ENCODE results near the gene ABLIM2.

Gene ABLIM2

DNA sequence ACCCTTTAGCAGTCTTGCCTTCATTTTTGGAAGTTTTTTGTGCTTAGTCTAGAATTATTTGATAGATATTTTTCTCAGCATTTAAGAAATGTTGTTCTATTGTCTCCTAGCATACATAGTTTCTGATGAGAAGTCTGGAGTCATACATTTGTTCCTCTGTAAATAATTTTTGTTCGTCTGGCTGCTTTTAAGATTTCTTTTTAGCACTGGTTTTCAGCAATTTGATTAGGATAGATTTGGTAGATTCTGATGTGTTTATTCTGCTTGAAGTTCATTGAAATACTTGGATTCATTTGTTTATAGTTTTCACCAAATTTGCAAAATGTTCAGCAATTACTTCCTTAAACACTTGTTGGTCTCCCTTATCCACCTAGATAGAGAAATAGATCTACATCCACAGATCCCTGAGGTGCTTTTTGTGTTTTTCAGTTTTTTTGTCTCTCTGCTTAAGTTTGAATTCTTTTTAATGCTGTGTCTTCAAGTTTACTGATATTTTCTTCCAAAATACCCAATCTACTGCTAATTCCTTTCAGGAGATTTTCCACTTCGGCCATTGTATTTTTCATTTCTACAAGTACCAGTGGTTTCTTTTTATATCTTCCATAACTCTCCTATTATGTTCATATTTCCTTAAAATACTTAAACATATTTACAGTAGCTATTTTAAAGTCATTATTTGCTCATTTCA lies 64.9 kb downstream of the ABLIM2 start:
- no peaks in the 10 kb centered on the region for H3K4me1 ChIP-seq
- no peak overlapping the region for H3K4me3 ChIP-seq
- no peaks in the 10 kb centered on the region for H3K27me3 ChIP-seq (ENCODE audit: low read depth)
- no peaks in the 10 kb centered on the region for H3K36me3 ChIP-seq (replicated peaks)
- in situ Hi-C loops (cut with MboI; ENCODE audit: low sequenced_read_pairs), result no loop called here
- DNase-seq (ENCODE audit: low spot score in 2 of 2), result no peak
- H3K9me3 ChIP-seq, result peaks cover 6% of the 10 kb centered on the region; the same call in 1 of the 2 replicates

DNA sequence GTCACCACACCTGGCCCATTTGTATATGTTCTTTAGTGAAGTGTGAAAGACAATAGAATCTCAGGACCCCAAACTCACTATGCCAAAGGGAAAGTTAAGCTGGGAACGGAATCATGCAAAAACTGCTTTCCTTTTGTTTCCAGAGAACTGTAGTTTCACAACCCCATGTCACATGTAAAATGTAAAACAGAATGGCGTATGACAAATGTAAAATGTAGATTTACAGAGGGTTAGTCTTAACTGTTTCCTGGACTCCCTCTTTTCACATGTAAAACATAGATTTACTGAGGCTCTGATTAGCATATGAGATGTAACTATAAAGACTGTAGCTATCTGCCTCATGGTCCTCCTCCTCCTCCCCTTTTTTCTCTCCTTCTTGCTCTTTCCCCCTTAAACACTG lies 66.3 kb downstream of the ABLIM2 start:
- DNase-seq (ENCODE audit: low spot score in 2 of 2), result peak in 1 of 2 experiments; percentile 12
- Histone ChIP-seq H3K4me3 (no peak overlapping the region), H3K9me3 (peaks cover 6% of the 10 kb centered on the region; the same call in 1 of the 2 replicates), H3K27me3 (ENCODE audit: low read depth) (no peaks in the 10 kb centered on the region), H3K36me3 (replicated peaks) (no peaks in the 10 kb centered on the region), H3K4me1 (no peaks in the 10 kb centered on the region)
- in situ Hi-C loops (cut with MboI; ENCODE audit: low sequenced_read_pairs), result no loop called here

GRCh38 chr4:8090744-8091301 lies 67.8 kb downstream of the ABLIM2 start:
- no peak overlapping the region for H3K4me3 ChIP-seq
- no peaks in the 10 kb centered on the region for H3K36me3 ChIP-seq (replicated peaks)
- no peak for DNase-seq (ENCODE audit: low spot score in 2 of 2)

GRCh38 chr4:8090312-8090711 lies 68.3 kb downstream of the ABLIM2 start:
- peaks cover 6% of the 10 kb centered on the region; the same call in 1 of the 2 replicates for H3K9me3 ChIP-seq
- in situ Hi-C loops (cut with MboI; ENCODE audit: low sequenced_read_pairs), result no loop called here
- H3K4me1 ChIP-seq, result no peaks in the 10 kb centered on the region
- H3K27me3 ChIP-seq (ENCODE audit: low read depth), result no peaks in the 10 kb centered on the region
- DNase-seq (ENCODE audit: low spot score in 2 of 2), result no peak
- no peaks in the 10 kb centered on the region for H3K36me3 ChIP-seq (replicated peaks)
- no peak overlapping the region for H3K4me3 ChIP-seq

More at GRCh38 chr4:8090744-8091301, 67.8 kb downstream of the ABLIM2 start:
- H3K4me1 ChIP-seq, result no peaks in the 10 kb centered on the region
- H3K27me3 ChIP-seq (ENCODE audit: low read depth), result no peaks in the 10 kb centered on the region
- in situ Hi-C loops (cut with MboI; ENCODE audit: low sequenced_read_pairs), result no loop called here
- peaks cover 6% of the 10 kb centered on the region; the same call in 1 of the 2 replicates for H3K9me3 ChIP-seq

GRCh38 chr4:8089862-8090261 lies 68.8 kb downstream of the ABLIM2 start:
- no peaks in the 10 kb centered on the region for H3K4me1 ChIP-seq
- H3K9me3 ChIP-seq, result peaks cover 6% of the 10 kb centered on the region; the same call in 1 of the 2 replicates
- in situ Hi-C loops (cut with MboI; ENCODE audit: low sequenced_read_pairs), result no loop called here
- DNase-seq (ENCODE audit: low spot score in 2 of 2), result no peak
- H3K36me3 ChIP-seq (replicated peaks), result no peaks in the 10 kb centered on the region
- H3K4me3 ChIP-seq, result no peak overlapping the region
- no peaks in the 10 kb centered on the region for H3K27me3 ChIP-seq (ENCODE audit: low read depth)

- Histone ChIP-seq H3K9me3 (peaks cover 4% of the 10 kb centered on the region; the same call in 1 of the 2 replicates), H3K36me3 (replicated peaks) (no peaks in the 10 kb centered on the region), H3K4me1 (no peaks in the 10 kb centered on the region), H3K4me3 (no peak overlapping the region), H3K27me3 (ENCODE audit: low read depth) (no peaks in the 10 kb centered on the region)
- in situ Hi-C loops (cut with MboI; ENCODE audit: low sequenced_read_pairs), result no loop called here
- no peak for DNase-seq (ENCODE audit: low spot score in 2 of 2)
Observed at GRCh38 chr4:8088966-8089491, 69.6 kb downstream of the ABLIM2 start.

DNA sequence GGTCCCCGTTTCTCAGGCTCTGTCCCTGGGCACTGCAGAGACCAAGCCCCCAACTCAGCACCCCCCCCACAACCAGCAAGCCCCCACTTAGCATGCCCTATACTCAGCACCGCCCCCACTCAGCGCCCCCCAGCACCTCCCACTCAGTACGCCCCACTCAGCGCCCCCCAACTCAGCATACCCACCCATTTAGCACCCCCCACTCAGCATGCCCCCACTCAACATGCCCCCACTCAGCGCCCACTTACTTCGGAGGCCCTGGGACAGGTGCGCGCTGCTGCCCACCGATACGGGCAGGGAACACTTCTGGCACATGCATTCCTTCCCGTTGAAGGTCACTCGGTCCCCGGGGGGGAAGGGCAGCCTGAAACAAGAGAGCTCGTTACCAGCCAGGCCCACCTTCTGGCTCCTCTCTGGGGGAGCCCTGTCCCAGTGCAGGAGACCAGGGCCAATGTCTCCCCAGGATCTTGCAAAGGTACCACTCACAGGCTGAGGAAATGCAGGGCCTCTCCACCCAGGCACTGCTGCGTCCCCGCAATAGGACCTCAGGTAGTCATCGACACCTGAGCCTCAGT lies 70.6 kb downstream of the ABLIM2 start:
- no peak for DNase-seq (ENCODE audit: low spot score in 2 of 2)
- in situ Hi-C loops (cut with MboI; ENCODE audit: low sequenced_read_pairs), result no loop called here

DNA sequence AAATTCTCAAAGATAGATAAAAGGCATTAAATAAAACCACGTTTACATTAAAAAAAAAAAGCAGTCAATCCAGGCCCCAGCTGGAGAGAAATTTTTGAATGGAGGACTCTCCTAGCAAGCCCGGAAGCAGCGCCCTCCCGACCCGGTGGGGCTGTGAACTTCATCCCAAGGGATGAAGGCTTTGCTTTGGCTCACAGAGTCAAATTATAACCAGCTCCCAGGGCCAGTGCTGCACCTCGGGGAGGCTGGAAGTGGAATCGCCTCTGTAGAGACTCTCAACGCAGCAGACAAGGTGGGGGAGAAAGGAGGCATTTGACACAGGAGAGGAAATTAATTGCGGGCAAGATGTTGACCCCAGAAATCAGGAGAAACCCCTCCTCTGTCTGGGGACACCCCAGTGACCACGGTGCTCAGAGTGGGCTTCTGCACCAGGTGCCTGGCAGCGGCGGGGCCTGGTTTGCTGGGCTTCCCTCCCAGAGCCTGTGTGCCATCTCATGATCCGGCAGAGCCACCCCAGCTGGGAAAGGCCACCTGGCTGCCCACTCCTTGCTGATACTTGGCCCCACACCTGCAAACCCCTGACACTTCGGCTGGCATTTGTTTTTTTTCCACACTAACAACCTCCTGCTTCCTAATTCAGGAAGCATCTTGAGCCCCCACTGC lies 71.7 kb downstream of the ABLIM2 start:
- Histone ChIP-seq H3K36me3 (replicated peaks) (no peaks in the 10 kb centered on the region), H3K27me3 (ENCODE audit: low read depth) (peaks cover 8% of the 10 kb centered on the region), H3K4me3 (no peak overlapping the region), H3K9me3 (no peaks in the 10 kb centered on the region), H3K4me1 (no peaks in the 10 kb centered on the region)
- in situ Hi-C loops (cut with MboI; ENCODE audit: low sequenced_read_pairs), result no loop called here
- DNase-seq (ENCODE audit: low spot score in 2 of 2), result no peak

More for the DNA sequence above, 70.6 kb downstream of the ABLIM2 start:
- H3K9me3 ChIP-seq, result no peaks in the 10 kb centered on the region
- no peaks in the 10 kb centered on the region for H3K4me1 ChIP-seq
- H3K36me3 ChIP-seq (replicated peaks), result no peaks in the 10 kb centered on the region
- H3K27me3 ChIP-seq (ENCODE audit: low read depth), result no peaks in the 10 kb centered on the region
- H3K4me3 ChIP-seq, result no peak overlapping the region

DNA sequence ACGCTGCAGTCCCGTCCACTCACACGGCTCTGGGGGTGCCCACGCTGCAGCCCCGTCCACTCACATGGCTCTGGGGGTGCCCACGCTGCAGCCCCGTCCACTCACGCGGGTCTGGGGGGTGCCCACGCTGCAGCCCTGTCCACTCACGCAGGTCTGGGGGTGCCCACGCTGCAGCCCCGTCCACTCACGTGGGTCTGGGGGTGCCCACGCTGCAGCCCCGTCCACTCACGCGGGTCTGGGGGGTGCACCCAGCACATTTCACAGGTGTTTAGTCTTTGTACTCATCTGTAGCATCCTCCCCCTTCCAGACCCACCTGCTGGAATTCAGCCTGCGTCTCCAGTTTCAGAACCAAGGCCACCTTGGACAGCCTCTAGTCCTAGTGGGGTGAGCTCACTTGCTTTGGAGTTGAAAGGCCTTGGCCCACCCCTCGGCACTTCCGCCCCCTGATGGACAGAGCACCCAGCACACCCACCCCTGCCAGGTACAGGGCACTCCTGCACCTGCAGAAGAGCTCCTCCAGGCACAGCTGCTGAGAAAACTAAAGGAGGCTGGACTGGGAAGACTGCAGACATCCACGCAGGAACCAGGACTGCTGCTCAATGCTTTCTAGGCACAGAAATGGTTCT lies 73.0 kb downstream of the ABLIM2 start:
- no peaks in the 10 kb centered on the region for H3K4me1 ChIP-seq
- no peaks in the 10 kb centered on the region for H3K9me3 ChIP-seq
- in situ Hi-C loops (cut with MboI; ENCODE audit: low sequenced_read_pairs), result no loop called here
- DNase-seq (ENCODE audit: low spot score in 2 of 2), result peak in 1 of 2 experiments; percentile 19
- H3K36me3 ChIP-seq (replicated peaks), result no peaks in the 10 kb centered on the region
- no peak overlapping the region for H3K4me3 ChIP-seq
- H3K27me3 ChIP-seq (ENCODE audit: low read depth), result peaks cover 9% of the 10 kb centered on the region

DNA sequence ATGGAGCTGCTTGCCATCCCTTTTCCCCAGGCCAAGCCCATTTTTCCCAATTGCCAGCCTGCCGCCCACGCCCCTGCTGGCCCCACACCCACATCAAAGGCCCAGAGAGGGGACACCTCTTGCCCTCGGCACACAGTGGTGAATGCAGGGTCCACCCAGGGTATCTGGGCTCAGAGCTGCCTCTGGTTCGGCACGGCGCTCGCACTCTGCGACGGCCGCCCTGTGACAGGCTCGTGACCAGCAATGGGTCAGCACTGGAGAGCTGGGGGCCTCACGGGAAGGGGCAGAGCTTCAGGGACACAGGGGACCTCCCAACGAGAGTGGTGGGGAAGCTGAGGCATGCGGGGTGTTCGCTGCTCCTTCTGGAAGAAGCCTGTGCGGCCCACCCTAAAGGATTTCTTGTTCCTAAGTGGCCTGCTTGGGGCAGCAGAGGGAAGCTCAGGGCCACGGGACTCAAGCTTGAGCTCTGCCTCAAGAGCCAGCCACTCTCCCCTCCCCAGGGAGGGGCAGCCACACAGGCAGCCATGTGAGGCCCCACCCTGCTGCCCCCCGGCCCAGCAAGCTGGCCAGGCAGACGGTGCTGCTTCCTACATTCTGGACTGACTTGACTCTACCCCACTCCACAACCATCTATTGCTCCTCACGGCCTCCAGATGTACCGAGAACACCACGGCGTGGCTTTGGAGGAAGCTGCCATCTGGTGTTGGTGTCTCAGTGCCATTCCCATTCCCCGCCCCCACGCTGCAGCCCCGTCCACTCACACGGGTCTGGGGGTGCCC lies 73.7 kb downstream of the ABLIM2 start:
- in situ Hi-C loops (cut with MboI; ENCODE audit: low sequenced_read_pairs), result no loop called here
- no peaks in the 10 kb centered on the region for H3K9me3 ChIP-seq
- DNase-seq (ENCODE audit: low spot score in 2 of 2), result no peak
- H3K4me3 ChIP-seq, result no peak overlapping the region
- peaks cover 12% of the 10 kb centered on the region for H3K27me3 ChIP-seq (ENCODE audit: low read depth)
- H3K36me3 ChIP-seq (replicated peaks), result no peaks in the 10 kb centered on the region
- no peaks in the 10 kb centered on the region for H3K4me1 ChIP-seq

DNA sequence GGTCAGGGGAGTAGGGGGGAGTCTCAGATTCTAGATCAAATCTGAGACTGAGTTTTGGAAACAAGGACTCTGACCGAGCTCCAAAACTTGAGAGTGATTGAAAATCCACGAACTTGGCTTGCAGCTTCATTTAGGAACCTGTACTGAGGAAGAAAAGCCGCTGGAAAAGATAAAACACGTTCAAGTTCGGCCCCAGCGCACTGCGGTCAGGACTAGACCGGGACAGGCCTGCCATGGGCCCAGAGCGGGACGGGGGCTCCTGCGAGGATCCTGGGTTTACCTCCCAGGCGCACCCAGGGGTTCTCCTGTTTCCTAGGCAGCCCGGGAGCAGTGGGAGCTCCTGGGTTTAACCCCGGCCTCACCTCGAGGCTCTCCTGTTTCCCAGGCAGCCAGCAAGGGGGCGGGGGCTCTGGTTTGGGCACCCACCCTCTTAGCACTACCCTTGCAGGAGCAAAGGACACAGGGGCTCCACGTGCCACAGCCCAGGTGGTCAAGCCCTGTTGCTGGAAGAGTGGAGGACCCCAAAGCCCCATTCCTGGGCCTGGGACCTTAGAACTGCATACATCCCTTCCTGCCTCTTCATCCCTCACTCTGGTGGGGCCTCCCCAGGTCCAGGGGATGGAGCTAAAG lies 74.5 kb downstream of the ABLIM2 start:
- H3K36me3 ChIP-seq (replicated peaks), result no peaks in the 10 kb centered on the region
- H3K4me3 ChIP-seq, result no peak overlapping the region
- peaks cover 20% of the 10 kb centered on the region for H3K27me3 ChIP-seq (ENCODE audit: low read depth)
- no peaks in the 10 kb centered on the region for H3K9me3 ChIP-seq
- in situ Hi-C loops (cut with MboI; ENCODE audit: low sequenced_read_pairs), result no loop called here
- DNase-seq (ENCODE audit: low spot score in 2 of 2), result no peak
- no peaks in the 10 kb centered on the region for H3K4me1 ChIP-seq

DNA sequence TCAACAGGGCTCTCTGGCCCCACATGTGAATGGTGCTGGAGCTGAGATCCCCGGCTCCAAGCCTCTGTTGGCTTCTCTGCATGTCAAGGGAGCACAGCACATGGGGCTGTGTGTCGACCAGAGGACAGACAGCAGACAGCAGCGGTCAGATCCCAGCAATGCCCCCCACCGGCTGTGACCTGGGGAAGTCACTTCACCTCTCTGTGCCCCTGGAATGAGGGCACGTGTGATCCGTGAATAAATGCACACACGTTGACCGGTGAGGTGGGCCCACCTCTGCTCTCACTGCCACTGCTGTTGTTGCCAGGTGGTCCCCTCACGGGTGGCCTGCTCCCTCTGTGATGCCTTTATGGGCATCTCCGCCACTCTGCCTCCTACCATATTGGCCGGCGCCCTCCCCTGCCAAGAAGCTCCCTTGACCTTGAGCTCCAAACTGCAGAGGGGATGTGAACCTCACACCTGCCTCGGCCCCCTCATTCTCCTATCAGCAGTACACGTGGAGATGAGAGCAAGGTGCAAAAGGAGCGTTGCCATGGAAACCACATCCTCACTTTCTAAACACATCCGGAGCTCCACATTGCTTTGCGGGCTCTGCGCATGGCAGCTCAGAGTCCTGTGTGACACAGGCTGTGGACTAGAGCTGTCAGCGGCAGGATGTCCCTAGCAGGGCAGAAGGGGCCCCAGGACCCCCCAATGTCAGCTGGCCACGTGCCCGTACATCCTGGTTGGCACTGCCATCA lies 75.4 kb downstream of the ABLIM2 start:
- DNase-seq (ENCODE audit: low spot score in 2 of 2), result no peak
- no peaks in the 10 kb centered on the region for H3K36me3 ChIP-seq (replicated peaks)
- no peaks in the 10 kb centered on the region for H3K9me3 ChIP-seq
- in situ Hi-C loops (cut with MboI; ENCODE audit: low sequenced_read_pairs), result no loop called here
- no peak overlapping the region for H3K4me3 ChIP-seq
- peaks cover 20% of the 10 kb centered on the region for H3K27me3 ChIP-seq (ENCODE audit: low read depth)
- H3K4me1 ChIP-seq, result no peaks in the 10 kb centered on the region
